ENCODE data around the gene DYNC1I2. TPM values are rescaled to one million over a fixed set of nuclear protein-coding genes. Genes with fewer than 3 reads are reported as not detected.
A peak's percentile ranks its signal among the peaks of the same experiment; 100 is the strongest.

DYNC1I2 gene
- total RNA-seq, 2 donors from 2014 or later = 30.0 to 46.6 TPM

DNA sequence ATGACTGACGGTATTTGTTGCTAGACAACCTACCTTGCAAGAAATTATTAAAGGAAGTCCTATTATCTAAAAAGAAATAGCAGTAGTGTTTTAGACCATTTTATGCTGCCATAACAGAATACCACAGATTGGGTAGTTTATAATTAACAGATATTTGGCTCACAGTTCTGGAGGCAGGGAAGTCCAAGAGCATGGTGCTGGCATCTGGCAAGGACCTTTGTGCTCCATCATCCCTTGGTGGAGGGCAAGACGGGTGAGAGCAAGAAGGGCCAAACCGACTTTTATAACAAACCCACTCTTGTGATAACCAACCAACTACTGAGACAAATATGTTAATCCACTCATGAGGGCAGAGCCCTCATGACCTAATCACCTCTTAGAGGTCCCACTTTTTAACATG lies 91.2 kb downstream of the DYNC1I2 start:
- no peak for ATAC-seq (replicated peaks)
- no peaks in the 10 kb centered on the region for H3K9me3 Mint-ChIP-seq
- no peaks in the 10 kb centered on the region for H3K4me1 Mint-ChIP-seq
- peaks cover 13% of the 10 kb centered on the region for H3K36me3 Mint-ChIP-seq (ENCODE audit: low read depth)
- H3K27ac Mint-ChIP-seq = no peak overlapping the region
- no peak overlapping the region for H3K4me3 Mint-ChIP-seq
- H3K27me3 Mint-ChIP-seq = no peaks in the 10 kb centered on the region

DNA sequence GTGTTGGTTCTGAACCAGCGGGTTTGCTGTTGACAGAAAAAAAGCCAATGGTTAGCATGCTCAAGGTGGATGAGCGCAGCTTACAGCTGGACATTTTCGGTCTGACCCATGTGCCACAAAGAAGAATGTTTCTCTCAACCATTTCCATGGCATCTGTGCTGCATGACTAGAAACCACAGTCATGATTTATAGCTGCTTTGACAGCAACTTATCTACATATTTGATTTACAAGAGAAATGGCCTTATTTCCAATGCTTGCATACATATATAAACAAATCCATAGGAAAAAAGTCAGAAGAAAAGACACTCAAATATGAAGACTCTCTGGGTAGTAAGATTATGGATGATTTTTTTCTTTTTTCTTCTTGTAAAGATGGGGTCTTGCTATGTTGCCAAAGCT lies 98.2 kb downstream of the DYNC1I2 start:
- H3K27me3 Mint-ChIP-seq = no peaks in the 10 kb centered on the region

DNA sequence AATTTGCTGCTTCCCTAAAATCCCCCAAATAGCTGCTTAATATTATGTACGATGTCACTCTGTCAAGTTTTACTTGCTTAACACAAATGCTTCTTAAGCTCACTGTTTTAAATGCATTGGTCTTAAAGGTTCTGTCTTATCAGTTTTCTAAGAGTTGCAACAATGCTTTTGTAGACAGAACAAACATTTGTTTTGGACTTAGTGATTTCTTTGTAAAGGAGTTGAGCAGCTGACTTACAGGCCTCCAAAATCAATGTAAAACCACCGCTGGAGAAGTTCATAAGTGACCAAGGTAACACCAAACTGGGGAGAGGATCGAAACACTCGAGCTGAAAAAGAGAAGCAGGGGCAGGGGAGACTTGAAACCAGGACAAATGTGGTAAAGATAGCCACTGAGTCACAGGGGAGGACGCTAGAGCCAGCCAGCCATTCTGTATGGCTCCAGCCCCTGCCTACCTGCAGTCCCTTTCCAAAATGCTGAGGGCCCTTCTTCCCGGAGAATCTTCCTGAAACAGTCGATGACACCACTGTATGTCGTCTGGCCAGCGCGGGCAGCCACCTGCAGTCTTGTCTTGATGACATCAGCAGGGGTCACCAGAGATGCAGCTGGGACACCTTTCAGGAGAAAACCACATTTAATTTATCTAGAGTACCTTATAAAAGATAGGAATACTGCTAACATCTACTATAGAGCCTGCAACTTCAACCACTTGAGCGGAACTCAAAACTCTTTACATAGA lies 100.2 kb downstream of the DYNC1I2 start:
- ATAC-seq (replicated peaks) = no peak
- H3K27ac Mint-ChIP-seq = no peak overlapping the region
- H3K4me1 Mint-ChIP-seq = no peaks in the 10 kb centered on the region
- H3K36me3 Mint-ChIP-seq (ENCODE audit: low read depth) = peaks cover 75% of the 10 kb centered on the region
- no peaks in the 10 kb centered on the region for H3K27me3 Mint-ChIP-seq
- no peaks in the 10 kb centered on the region for H3K9me3 Mint-ChIP-seq
- H3K4me3 Mint-ChIP-seq = no peak overlapping the region

More for the DNA sequence above, 98.2 kb downstream of the DYNC1I2 start:
- Mint-ChIP-seq H3K4me3 (no peak overlapping the region), H3K27ac (no peak overlapping the region), H3K36me3 (ENCODE audit: low read depth) (peaks cover 61% of the 10 kb centered on the region), H3K4me1 (no peaks in the 10 kb centered on the region), H3K9me3 (no peaks in the 10 kb centered on the region)
- ATAC-seq (replicated peaks) = no peak

GRCh38 chr2:171788316-171788993 lies 101.2 kb downstream of the DYNC1I2 start:
- peaks cover 75% of the 10 kb centered on the region for H3K36me3 Mint-ChIP-seq (ENCODE audit: low read depth)
- no peaks in the 10 kb centered on the region for H3K4me1 Mint-ChIP-seq
- H3K4me3 Mint-ChIP-seq = no peak overlapping the region
- ATAC-seq (replicated peaks) = no peak
- H3K27ac Mint-ChIP-seq = peak overlapping the region; percentile 62
- no peaks in the 10 kb centered on the region for H3K27me3 Mint-ChIP-seq
- no peaks in the 10 kb centered on the region for H3K9me3 Mint-ChIP-seq

DNA sequence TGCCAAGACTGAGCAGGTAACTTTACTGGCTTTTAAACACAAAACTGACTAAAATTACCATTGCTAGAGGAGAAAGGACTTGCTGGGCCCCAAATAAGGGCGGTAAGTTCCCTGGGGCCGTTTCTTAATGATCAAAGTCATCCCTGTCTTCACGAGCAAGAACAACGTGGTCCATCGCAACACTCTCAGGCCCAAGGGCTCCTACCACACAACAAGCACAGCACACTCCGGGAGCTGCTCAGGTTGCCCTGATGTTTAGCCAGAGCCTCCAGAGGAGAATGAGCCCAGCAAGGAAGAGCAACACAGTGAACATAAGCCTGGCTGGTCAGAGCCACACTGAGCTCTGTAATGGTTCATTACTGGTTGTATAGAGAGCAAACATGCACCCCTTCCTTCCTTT lies 102.7 kb downstream of the DYNC1I2 start:
- Mint-ChIP-seq H3K9me3 (no peaks in the 10 kb centered on the region), H3K36me3 (ENCODE audit: low read depth) (peaks cover 69% of the 10 kb centered on the region), H3K27ac (no peak overlapping the region), H3K4me3 (no peak overlapping the region), H3K4me1 (peaks cover 2% of the 10 kb centered on the region), H3K27me3 (no peaks in the 10 kb centered on the region)
- no peak for ATAC-seq (replicated peaks)

DNA sequence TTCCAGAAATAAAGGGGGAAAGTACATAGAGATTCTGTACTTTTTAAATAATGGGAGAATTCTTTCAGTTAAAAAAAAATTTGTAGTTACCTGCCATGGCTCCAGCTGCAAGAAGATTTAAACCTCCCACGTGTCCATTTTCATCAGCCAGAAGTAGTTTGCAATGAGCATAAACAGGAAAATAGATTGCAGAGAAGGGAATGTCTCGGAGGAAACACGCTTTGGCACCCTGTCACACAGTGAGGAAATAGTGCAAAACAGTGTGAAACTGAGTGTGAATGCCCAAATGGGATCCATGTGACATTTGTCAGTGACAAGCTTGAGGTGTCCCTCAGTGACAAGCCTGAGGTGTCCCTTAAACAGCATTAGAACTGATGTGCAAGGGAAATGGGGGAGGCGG lies 104.1 kb downstream of the DYNC1I2 start:
- Mint-ChIP-seq H3K4me1 (peaks cover 5% of the 10 kb centered on the region), H3K9me3 (no peaks in the 10 kb centered on the region), H3K4me3 (no peak overlapping the region), H3K27me3 (no peaks in the 10 kb centered on the region), H3K27ac (no peak overlapping the region), H3K36me3 (ENCODE audit: low read depth) (peaks cover 58% of the 10 kb centered on the region)
- no peak for ATAC-seq (replicated peaks)

DNA sequence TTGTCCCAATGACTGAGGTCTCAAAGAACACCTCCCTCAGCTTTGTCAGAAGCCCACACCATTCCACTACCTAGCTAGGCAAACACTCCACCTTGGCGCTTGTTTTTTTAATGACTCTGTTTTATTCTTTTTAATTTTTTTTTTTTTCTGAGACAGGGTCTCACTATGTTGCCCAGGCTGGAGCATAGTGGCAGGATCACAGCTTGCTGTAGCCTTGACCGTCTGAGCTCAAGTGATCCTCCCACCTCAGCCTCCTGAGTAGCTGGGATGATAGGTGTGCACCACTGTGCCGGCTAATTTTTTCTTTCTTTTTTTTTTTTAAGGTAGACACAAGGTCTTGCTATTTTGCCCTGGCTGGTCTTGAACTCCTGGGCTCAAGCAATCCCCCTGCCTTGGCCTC lies 104.9 kb downstream of the DYNC1I2 start:
- Mint-ChIP-seq H3K27me3 (no peaks in the 10 kb centered on the region), H3K9me3 (no peaks in the 10 kb centered on the region), H3K4me3 (no peak overlapping the region), H3K27ac (no peak overlapping the region), H3K4me1 (peaks cover 5% of the 10 kb centered on the region), H3K36me3 (ENCODE audit: low read depth) (peaks cover 50% of the 10 kb centered on the region)
- ATAC-seq (replicated peaks) = no peak

GRCh38 chr2:171792886-171793580 lies 105.8 kb downstream of the DYNC1I2 start:
- Mint-ChIP-seq H3K4me1 (peaks cover 5% of the 10 kb centered on the region), H3K4me3 (no peak overlapping the region), H3K27ac (no peak overlapping the region), H3K27me3 (no peaks in the 10 kb centered on the region), H3K36me3 (ENCODE audit: low read depth) (peaks cover 42% of the 10 kb centered on the region), H3K9me3 (no peaks in the 10 kb centered on the region)
- ATAC-seq (replicated peaks) = no peak

- Mint-ChIP-seq H3K4me1 (peaks cover 5% of the 10 kb centered on the region), H3K27me3 (no peaks in the 10 kb centered on the region), H3K4me3 (no peak overlapping the region), H3K27ac (no peak overlapping the region), H3K36me3 (ENCODE audit: low read depth) (peaks cover 41% of the 10 kb centered on the region), H3K9me3 (no peaks in the 10 kb centered on the region)
- peak; percentile 87 for ATAC-seq (replicated peaks)
Measured at GRCh38 chr2:171793691-171794678, 106.7 kb downstream of the DYNC1I2 start.

DNA sequence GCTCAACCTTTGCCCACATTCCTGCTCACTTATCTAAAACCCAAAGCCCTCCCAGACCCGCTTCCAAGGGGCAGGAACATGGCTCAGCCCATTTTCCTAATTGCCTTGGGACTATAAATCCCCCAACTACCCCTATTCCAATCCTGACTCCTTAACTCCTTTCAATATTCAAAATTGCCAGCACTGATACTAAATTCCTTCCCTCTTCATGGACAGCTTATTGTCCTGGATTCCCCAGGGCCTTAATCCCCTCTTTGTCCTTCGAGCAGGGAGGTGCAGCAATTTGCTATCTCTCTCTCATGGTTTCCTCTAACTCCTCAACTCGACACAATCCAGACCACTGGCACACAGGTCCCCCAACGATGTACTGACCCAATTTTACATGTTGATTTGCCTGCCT lies 107.6 kb downstream of the DYNC1I2 start:
- peaks cover 46% of the 10 kb centered on the region for H3K36me3 Mint-ChIP-seq (ENCODE audit: low read depth)
- no peak overlapping the region for H3K4me3 Mint-ChIP-seq
- no peaks in the 10 kb centered on the region for H3K27me3 Mint-ChIP-seq
- peaks cover 5% of the 10 kb centered on the region for H3K4me1 Mint-ChIP-seq
- no peak for ATAC-seq (replicated peaks)
- H3K9me3 Mint-ChIP-seq = no peaks in the 10 kb centered on the region
- no peak overlapping the region for H3K27ac Mint-ChIP-seq

Other genes starting within 250 kb of the DYNC1I2 start
- gene CYBRD1, start 165.0 kb upstream of the DYNC1I2 start, total RNA-seq = under 1 TPM; 0.24 to 0.69 TPM
- gene SLC25A12, start 206.8 kb downstream of the DYNC1I2 start, total RNA-seq = 10 to 100 TPM; 15.2 to 30.1 TPM
- gene HAT1, start 235.0 kb downstream of the DYNC1I2 start, total RNA-seq = 10 to 100 TPM; 47.5 to 85.0 TPM